ENCODE measurements around the gene PAMR1.

Gene PAMR1

DNA sequence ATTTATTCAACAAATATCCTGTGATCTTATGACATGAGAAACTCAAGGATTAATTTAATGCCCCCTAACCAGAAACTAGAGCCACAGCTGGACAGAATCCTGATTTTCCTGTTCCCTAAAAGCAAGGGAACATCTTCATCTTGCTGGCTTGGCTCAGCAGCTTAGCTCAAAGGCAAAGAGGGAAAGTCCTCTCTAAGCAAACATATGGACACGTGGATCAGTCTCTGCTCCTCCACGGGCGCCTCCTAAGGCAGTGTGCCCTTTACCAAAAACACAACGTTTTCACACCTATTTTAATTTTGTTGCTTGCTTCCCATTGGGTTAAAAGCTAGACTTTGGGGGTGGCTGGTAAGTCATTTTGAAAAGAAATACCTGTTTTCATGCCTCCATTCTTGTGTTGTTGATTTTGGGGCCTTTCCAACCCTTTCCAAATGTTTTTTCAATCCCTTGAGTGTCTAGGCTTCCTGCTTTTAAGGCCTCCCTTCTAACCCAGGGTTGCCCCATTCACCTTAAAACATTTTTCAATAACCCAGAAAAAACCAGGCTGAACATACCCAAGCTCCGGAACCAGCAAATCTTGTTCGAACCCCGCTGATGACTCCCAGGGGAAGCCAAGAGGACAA, 121.5 kb downstream of the PAMR1 start:
- DNase-seq (ENCODE audit: low spot score): no peak

DNA sequence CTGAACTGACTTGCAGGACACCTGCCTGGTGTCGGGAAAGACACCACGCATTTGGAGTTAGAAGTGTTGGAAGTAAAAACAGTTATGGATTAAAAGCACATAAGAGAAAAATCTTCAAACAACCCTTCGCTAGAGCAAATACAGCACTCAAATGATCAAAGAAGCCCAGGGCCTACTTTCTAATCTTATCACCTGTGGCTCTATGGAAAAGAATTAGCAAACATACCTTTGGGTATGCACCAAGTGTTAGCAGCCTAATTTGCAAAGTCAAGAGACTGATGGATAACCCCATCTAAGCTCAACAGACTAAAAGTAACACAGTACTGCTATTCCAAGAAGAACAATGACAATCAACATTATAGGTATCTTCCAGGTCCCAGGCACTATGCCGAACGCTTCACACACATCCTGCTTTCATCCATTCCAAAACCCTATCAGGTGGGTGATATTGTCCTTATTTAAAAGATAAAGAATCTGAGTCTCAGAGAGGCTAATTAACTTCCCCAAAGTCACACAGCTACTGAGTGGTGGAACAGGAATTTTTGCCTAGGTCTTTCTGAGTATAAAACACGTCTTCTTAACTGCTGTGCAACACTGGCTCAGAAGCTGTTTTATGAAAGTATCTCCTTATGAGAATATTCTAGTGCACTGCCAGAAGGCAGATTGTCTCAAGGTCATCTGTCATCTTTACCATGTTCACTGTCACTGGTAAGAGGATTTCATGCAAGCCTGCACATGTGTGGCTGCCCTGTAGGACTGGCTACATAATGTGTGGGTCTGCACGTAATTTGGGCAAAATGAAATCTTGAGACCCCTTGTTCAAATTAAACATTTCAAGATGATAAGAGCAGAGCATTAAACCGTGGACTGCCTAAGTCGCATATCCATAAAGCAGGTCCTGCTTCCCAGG, 122.4 kb downstream of the PAMR1 start:
- DNase-seq (ENCODE audit: low spot score): no peak

- no peak for DNase-seq (ENCODE audit: low spot score)
Observed at GRCh38 chr11:35398881-35399280, 126.5 kb downstream of the PAMR1 start.

DNA sequence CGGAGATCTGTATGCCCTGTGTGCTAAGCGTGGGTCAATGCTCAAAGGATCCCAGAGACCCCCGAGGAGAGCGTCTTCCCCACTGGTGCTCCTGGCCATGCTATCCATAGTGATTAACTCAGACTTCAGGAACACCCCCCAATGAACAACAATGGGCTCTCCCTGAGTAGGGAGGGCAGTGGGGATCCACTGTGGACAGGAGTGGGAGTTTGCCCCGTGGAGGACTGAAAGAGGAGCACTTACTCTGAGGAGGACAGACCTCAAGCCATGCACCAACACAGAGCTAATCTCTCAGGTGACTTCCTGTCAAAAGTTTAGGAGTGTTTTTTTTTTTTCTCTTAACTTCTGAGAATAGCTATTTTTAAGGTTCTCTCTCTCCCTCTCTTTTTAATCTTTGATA, 130.5 kb downstream of the PAMR1 start:
- DNase-seq (ENCODE audit: low spot score): no peak

- no peak for DNase-seq (ENCODE audit: low spot score)
Observed at GRCh38 chr11:35393098-35393497, 132.3 kb downstream of the PAMR1 start.

GRCh38 chr11:35391922-35392688, 133.3 kb downstream of the PAMR1 start:
- DNase-seq (ENCODE audit: low spot score): peak; percentile 81

DNA sequence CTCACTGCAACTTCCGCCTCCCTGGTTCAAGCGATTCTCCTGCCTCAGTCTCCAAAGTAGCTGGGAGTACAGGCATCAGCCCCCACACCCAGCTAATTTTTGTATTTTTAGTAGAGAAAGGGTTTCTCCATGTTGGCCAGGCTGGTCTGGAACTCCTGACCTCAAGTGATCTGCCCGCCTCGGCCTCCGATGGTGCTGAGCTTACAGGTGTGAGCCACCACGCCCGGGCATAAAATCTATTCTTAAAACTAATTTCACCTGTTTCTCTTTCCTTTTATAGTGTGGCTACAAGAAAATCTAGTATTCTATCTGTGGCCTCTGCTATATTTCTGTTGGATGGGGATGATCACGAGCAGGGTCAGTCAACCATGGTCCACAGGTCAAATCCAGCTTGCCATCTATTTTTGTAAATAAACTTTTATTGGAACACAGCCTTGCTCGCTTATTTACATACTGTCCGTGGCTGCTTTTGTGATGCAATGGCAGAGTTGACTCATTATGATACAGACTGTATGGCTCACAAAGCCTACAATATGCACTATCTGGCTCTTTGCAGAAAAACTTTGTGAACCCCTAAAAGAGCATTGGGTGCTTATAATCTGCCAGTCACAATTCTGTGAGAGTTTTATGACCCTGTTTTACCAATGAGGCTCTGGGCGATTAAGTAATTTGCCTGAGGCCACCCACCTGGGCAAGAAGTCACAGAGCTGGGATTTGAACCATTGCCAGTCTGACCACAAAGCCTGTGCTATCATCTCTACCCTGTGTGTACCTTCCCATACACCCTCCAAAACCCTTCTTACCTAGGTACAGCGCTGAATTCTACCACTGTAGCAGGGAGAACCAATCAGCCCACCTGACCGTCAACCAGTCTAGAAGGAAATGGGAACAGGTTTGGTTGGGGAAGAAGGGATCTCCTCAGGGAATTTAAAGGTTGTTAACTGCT, 134.4 kb downstream of the PAMR1 start:
- DNase-seq (ENCODE audit: low spot score): peak; percentile 31

DNA sequence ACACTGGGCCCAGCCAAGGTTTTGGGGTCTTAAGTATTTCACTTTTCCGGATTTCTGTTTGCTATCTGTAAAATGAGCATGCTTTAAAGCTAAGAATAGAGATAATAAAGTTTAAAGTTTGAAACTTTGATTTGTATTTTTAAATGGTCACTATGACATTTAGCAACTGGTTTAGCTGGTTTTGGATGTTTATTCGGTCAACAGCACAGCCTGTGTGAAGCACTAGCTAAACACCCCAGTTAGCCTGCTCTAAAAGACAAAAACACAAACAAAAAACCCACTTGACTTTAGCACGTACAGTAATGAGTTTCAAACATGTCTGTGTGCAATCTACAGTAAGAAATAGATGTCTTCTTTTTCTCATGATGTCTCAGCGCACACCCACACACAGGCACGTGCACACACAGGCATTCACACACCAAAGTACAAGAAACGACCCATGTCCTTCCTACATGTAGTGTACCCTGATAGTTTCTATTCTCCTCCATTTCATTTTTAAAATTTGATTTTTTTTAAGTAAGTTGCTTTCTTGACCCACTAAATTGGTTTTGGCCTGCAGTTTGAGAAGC, 135.4 kb downstream of the PAMR1 start:
- no peak for DNase-seq (ENCODE audit: low spot score)

GRCh38 chr11:35389112-35389511, 136.3 kb downstream of the PAMR1 start:
- DNase-seq (ENCODE audit: low spot score): no peak

DNA sequence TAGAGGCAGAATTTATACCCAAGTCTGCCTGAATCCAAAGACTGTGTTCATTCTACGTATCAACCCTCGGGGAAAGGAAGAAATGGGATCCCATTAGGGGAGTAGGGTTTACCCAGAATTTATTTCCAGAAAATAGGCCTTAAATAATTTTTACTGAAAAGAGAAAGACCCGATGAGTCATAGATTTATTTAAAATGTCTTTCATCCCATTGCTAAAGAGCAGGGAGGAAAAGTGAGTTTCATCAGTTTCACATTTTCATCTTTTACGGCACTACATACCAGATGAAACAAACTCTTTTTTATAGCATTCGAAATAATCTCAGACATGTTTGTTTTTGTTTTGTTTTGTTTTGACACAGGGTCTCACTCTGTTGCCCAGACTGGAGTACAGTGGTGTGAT, 137.4 kb downstream of the PAMR1 start:
- no peak for DNase-seq (ENCODE audit: low spot score)

DNA sequence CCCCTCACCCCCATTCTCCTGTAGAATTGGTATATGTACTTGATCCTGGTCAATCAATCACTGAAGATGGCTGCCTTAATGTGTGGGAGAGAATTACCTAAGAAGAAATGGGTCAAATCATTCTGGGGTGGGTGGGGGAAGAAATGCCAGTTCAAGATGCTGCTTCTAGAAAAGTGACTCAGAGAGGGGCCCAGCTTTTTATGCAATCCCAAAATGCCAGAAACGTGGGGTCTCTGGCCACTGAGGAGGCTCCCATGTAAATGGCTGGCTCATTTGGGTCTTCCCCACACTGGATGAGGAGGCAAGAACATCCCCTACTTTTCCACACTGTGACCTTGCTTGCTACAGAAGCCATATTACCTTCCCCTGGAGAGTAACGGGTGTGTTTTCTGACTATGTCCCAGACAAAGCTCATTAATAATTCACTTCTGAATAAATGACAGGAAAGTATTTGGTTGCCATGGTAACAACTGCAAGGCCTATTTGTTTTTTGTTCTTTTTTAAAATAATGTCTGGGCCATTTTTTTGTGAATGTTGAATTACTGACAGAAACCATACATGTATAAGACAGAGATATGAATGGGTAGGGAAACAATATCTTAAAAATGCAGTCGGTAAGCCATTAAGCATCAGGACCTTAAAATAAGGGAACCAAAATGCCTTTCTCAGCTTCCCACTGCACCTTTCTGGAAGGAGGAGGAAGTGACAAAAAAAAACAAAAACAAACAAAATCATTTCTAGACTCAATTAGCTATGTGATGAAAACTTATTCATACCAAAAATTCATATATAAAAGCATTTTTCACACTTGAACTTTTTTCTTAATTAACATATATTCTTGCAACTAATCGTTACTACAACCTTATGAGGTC, 138.1 kb downstream of the PAMR1 start:
- peak; percentile 28 for DNase-seq (ENCODE audit: low spot score)

DNA sequence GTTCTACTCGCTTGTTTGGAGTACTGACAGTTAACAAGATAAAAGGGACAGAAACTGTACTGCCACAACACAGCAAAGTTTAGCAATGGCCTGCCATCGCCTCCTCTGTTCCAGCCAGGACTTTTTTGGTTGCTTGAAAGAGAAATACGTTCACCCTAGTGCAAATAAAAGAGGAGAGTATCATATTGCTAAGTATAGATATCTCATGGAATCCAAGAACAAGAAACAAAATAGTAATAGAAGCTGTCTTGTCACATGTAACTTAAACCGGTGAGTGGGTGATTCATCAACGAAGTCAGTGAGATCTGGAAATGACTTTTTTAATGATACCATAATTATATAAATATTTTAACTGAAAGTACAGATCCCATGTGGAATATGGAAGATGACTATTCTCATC, 141.5 kb downstream of the PAMR1 start:
- DNase-seq (ENCODE audit: low spot score): no peak
